GM23248 (cell line): ENCODE data around the gene STAP1.

Source experiments
- EZH2 ChIP-seq: fragments of 200-600 bp; sonication (generic); IDR thresholded peaks from 2 replicates; pipeline ENCODE4 v1.6.1; 2018; ENCODE audit warnings: antibody characterized with exemption, mild to moderate bottlenecking; ENCODE audit not compliant: insufficient read depth, poor library complexity, severe bottlenecking
- EZH2phosphoT487 ChIP-seq: fragments of 200-600 bp; sonication (generic); IDR thresholded peaks from 2 replicates; pipeline ENCODE4 v1.6.1; 2018; ENCODE audit warnings: antibody characterized with exemption, moderate library complexity, mild to moderate bottlenecking, low read depth; ENCODE audit not compliant: insufficient read depth

GRCh38 chr4:67566335-67566734 is 7.8 kb downstream of the STAP1 start:
- TF ChIP-seq EZH2: no peak
- no peak for TF ChIP-seq EZH2phosphoT487
